Endothelial cell of umbilical vein (primary cell): ENCODE measurements around the gene ARFGAP3. TPM values are rescaled to one million over a fixed set of nuclear protein-coding genes. Genes with fewer than 3 reads are reported as not detected.

ENCODE experiments used
- BruUV-seq: library from RNA; stranded (reverse); fragments of 400-500 nt; replicated peaks from 2 replicates; lab custom pipeline; 2021; lab: Mats Ljungman, UMichigan
- CTCF ChIA-PET: fragments of 300-600, 350-600 bp; sonication (Branson Sonifier 250); formaldehyde crosslinking; loops from one replicate; lab custom pipeline; 2021; ENCODE audit warnings: antibody characterized with exemption, inconsistent platforms; lab: Charles Lee
- POLR2A ChIA-PET: fragments of 300-600, 350-600 bp; sonication (Branson Sonifier 250); formaldehyde crosslinking; loops from one replicate; lab custom pipeline; 2021; ENCODE audit warnings: antibody characterized with exemption, inconsistent platforms; lab: Charles Lee
- DNase-seq: peaks from one replicate; pipeline ENCODE4 v3.0.0-alpha.2; 2011; ENCODE audit warnings: low read depth, low spot score
- FAIRE-seq: peaks from 2 replicates; lab custom pipeline; 2011; peaks lifted over from hg19 to GRCh38; lab: Jason Lieb, UNC
- H2AFZ ChIP-seq: 2 replicates; pipeline ENCODE4 v1.6.0; 2012; ENCODE audit warnings: low read depth, low read length, control low read depth, inconsistent platforms
- H3K27ac ChIP-seq: 2 replicates; pipeline ENCODE4 v1.5.1; 2011; ENCODE audit warnings: low read depth, mild to moderate bottlenecking, control low read depth, low read length, moderate library complexity; ENCODE audit not compliant: insufficient read depth
- H3K27me3 ChIP-seq, 2 experiments: 2 replicates each; pipeline versions ENCODE4 v1.6.0 to v1.6.1; 2011; ENCODE audit warnings: low read length in 2 of 2, mixed read lengths in 1 of 2; ENCODE audit not compliant: control insufficient read depth in 2 of 2, insufficient read depth in 2 of 2
- H3K36me3 ChIP-seq, 2 experiments: 2 replicates in 1 of 2; 3 replicates in 1 of 2; pipeline ENCODE4 v1.5.1; 2011; ENCODE audit warnings: low read length in 2 of 2, mild to moderate bottlenecking in 1 of 2, moderate library complexity in 1 of 2; ENCODE audit not compliant: control insufficient read depth in 2 of 2, insufficient read depth in 2 of 2; ENCODE audit errors: extremely low read depth in 1 of 2
- H3K4me1 ChIP-seq: 3 replicates; pipeline ENCODE4 v1.5.1; 2011; ENCODE audit warnings: mild to moderate bottlenecking, low read length; ENCODE audit not compliant: control insufficient read depth, insufficient read depth; ENCODE audit errors: extremely low read depth
- H3K4me2 ChIP-seq: 2 replicates; pipeline ENCODE4 v1.6.1; 2011; ENCODE audit warnings: low read length, control low read depth, mixed read lengths; ENCODE audit not compliant: insufficient read depth
- H3K4me3 ChIP-seq, 3 experiments: fragments of 200-600 bp in 1 of 3; sonication (generic), shearing (Covaris generic) in 1 of 3; replicated peaks in 1 of 3; 2 replicates each; pipeline ENCODE4 v1.5.1; 2011 to 2016; ENCODE audit warnings: control low read depth in 3 of 3, low read length in 3 of 3, mild to moderate bottlenecking in 2 of 3, inconsistent platforms in 1 of 3, low read depth in 1 of 3, moderate library complexity in 1 of 3; ENCODE audit not compliant: insufficient read depth in 1 of 3
- H3K79me2 ChIP-seq: 2 replicates; pipeline ENCODE4 v1.6.0; 2012; ENCODE audit warnings: low read length, inconsistent platforms; ENCODE audit not compliant: control insufficient read depth, insufficient read depth
- H3K9ac ChIP-seq: replicated peaks from 2 replicates; pipeline ENCODE3; 2011; ENCODE audit warnings: low read length, control low read depth; ENCODE audit not compliant: insufficient read depth; ENCODE audit errors: extremely low read depth
- H3K9me1 ChIP-seq: replicated peaks from 3 replicates; pipeline ENCODE4 v1.6.0; 2011; ENCODE audit warnings: mild to moderate bottlenecking, low read length; ENCODE audit not compliant: control insufficient read depth, insufficient read depth; ENCODE audit errors: extremely low read depth
- H3K9me3 ChIP-seq: replicated peaks from 2 replicates; pipeline ENCODE4 v1.5.1; 2012; ENCODE audit warnings: low read length, inconsistent platforms; ENCODE audit not compliant: control insufficient read depth, insufficient read depth
- H4K20me1 ChIP-seq: replicated peaks from 2 replicates; pipeline ENCODE3; 2011; ENCODE audit warnings: mild to moderate bottlenecking, low read length; ENCODE audit not compliant: control insufficient read depth, insufficient read depth; ENCODE audit errors: extremely low read depth
- CTCF ChIP-seq, 2 donors: IDR thresholded peaks; 1 replicate in 1 of 2; 2 replicates in 1 of 2; pipeline ENCODE4 v1.5.1; 2011; ENCODE audit warnings: low read length in 2 of 2, mild to moderate bottlenecking in 2 of 2, moderate library complexity in 2 of 2, control low read depth in 1 of 2, inconsistent platforms in 1 of 2, low read depth in 1 of 2; ENCODE audit not compliant: insufficient read depth in 1 of 2; ENCODE audit errors: extremely low read depth in 1 of 2
- EZH2 ChIP-seq: IDR thresholded peaks from 2 replicates; pipeline ENCODE4 v1.6.1; 2012; ENCODE audit warnings: borderline replicate concordance, low read depth, mild to moderate bottlenecking, moderate library complexity, low read length, inconsistent platforms; ENCODE audit not compliant: severe bottlenecking
- FOS ChIP-seq: IDR thresholded peaks from 2 replicates; pipeline ENCODE4 v1.6.1; 2011; ENCODE audit warnings: mild to moderate bottlenecking, low read length, moderate library complexity, borderline replicate concordance; ENCODE audit not compliant: insufficient read depth
- GATA2 ChIP-seq: IDR thresholded peaks from 2 replicates; pipeline ENCODE4 v1.7.0; 2011; ENCODE audit warnings: low read depth, mild to moderate bottlenecking, moderate library complexity, mixed read lengths, low read length; ENCODE audit not compliant: insufficient read length, insufficient read depth
- JUN ChIP-seq: IDR thresholded peaks from 2 replicates; pipeline ENCODE4 v1.6.1; 2011; ENCODE audit warnings: borderline replicate concordance, low read depth; ENCODE audit not compliant: insufficient read length, insufficient read depth
- MYC ChIP-seq: IDR thresholded peaks from one replicate; pipeline ENCODE4 v1.6.1; 2011; ENCODE audit warnings: mild to moderate bottlenecking, low read depth, low read length
- POLR2A ChIP-seq: IDR thresholded peaks from 2 replicates; pipeline ENCODE4 v1.6.1; 2012; ENCODE audit warnings: low read depth, mild to moderate bottlenecking, control low read depth, low read length
- dilution Hi-C: fragments of 300-500 bp; cut with MboI; formaldehyde crosslinking; loops from one replicate; pipeline ENCODE4 v1.15.0; 2019; ENCODE audit warnings: low sequenced_read_pairs; ENCODE audit not compliant: extremely low pct_ligation_motif_present
- intact Hi-C: fragments of 100-400 bp; cut with micrococcal nuclease; formaldehyde crosslinking; loops from one replicate; pipeline ENCODE4 v1.10.0; 2022
- polyA plus RNA-seq, 4 experiments: library from polyadenylated mRNA; depleted of rRNA in 3 of 4; stranded (reverse) in 3 of 4; unstranded in 1 of 4; fragments of >200 nt; gene quantifications; 2 replicates each; pipeline versions ENCODE4 v1.2.1 to v1.2.3, GENCODE V29; 2011 to 2012; ENCODE audit warnings: missing spikeins in 1 of 4
- total RNA-seq: library from RNA; stranded (reverse); gene quantifications from 2 replicates; pipeline ENCODE4 v1.2.3, GENCODE V29; 2021

Gene ARFGAP3
- total and polyA plus RNA-seq, 2 donors (not counting 3 experiments of a cell fraction or from before 2014, with no cell fraction given), result 29.1 to 33.4 TPM

- TF ChIP-seq GATA2, result no peak
- dilution Hi-C loops, result no loop called here
- ChIA-PET POLR2A (no interaction called here), CTCF (interaction anchor here (1.2 to 2.4 kb wide), 2 partner anchors 10 to 28 kb away, joined by 3 to 12 read pairs; no protein-coding TSS in a partner anchor)
- no peak overlapping the region for H3K9ac ChIP-seq
- no peaks in the 10 kb centered on the region for H4K20me1 ChIP-seq
- H3K27me3 ChIP-seq, result no peaks in the 10 kb centered on the region
- no peaks in the 10 kb centered on the region for H3K79me2 ChIP-seq
- no peak overlapping the region for H2AFZ ChIP-seq
- H3K9me1 ChIP-seq, result no peaks in the 10 kb centered on the region
- DNase-seq, result no peak
- FAIRE-seq, result no peak
- no peak overlapping the region for H3K27ac ChIP-seq
- no peak overlapping the region for H3K4me3 ChIP-seq
- peaks cover 3 to 29% of the 10 kb centered on the region in 2 experiments for H3K36me3 ChIP-seq
- intact Hi-C loops, result no loop called here
- BruUV-seq, result no TSS peak
- H3K9me3 ChIP-seq, result no peaks in the 10 kb centered on the region
- H3K4me2 ChIP-seq, result no peak overlapping the region
- H3K4me1 ChIP-seq, result no peaks in the 10 kb centered on the region
These were observed 20.7 kb upstream of the ARFGAP3 start for GRCh38 chr22:42877597-42878340.

GRCh38 chr22:42877158-42877557 lies 20.1 kb upstream of the ARFGAP3 start:
- Histone ChIP-seq H3K27ac (no peak overlapping the region), H3K36me3 (peaks cover 3 to 30% of the 10 kb centered on the region in 2 experiments), H3K4me2 (no peak overlapping the region), H3K27me3 (no peaks in the 10 kb centered on the region), H3K9me1 (no peaks in the 10 kb centered on the region), H3K9ac (no peak overlapping the region), H4K20me1 (no peaks in the 10 kb centered on the region), H2AFZ (no peak overlapping the region), H3K79me2 (no peaks in the 10 kb centered on the region), H3K9me3 (no peaks in the 10 kb centered on the region), H3K4me1 (no peaks in the 10 kb centered on the region), H3K4me3 (no peak overlapping the region)
- ChIA-PET POLR2A (no interaction called here), CTCF (interaction anchor here (1.2 to 2.4 kb wide), 2 partner anchors 10 to 28 kb away, joined by 3 to 12 read pairs; no protein-coding TSS in a partner anchor)
- TF ChIP-seq POLR2A (no peak), EZH2 (no peak), GATA2 (no peak), MYC (no peak), JUN (no peak), CTCF (IDR thresholded peaks at IDR 0.05; ENCODE audit: extremely low read depth in 1 of 2, insufficient read depth in 1 of 2, low read depth in 1 of 2, low read length in 2 of 2) (no peak), FOS (no peak)
- no peak for FAIRE-seq
- no peak for DNase-seq
- BruUV-seq, result no TSS peak
- dilution Hi-C loops (no loop called here), intact Hi-C loops (no loop called here)
